Dermis blood vessel endothelial cell (primary cell): ENCODE data around the gene P2RY6. TPM values are rescaled to one million over a fixed set of nuclear protein-coding genes. Genes with fewer than 3 reads are reported as not detected.
"Not testable (repeated sequence)": the region's sequence is repeated elsewhere in the genome, so short reads cannot be mapped to it uniquely, and the experiment has no call there.

ENCODE experiments used
- DNase-seq: peaks from one replicate; pipeline ENCODE4 v3.0.0; 2010
- total RNA-seq: library from RNA; depleted of rRNA; stranded (reverse); fragments of >200 nt; gene quantifications from 2 replicates; pipeline ENCODE4 v1.2.3, GENCODE V29; 2014

P2RY6 gene, protein sequence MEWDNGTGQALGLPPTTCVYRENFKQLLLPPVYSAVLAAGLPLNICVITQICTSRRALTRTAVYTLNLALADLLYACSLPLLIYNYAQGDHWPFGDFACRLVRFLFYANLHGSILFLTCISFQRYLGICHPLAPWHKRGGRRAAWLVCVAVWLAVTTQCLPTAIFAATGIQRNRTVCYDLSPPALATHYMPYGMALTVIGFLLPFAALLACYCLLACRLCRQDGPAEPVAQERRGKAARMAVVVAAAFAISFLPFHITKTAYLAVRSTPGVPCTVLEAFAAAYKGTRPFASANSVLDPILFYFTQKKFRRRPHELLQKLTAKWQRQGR
- 0.05 TPM in 1 of 2 replicates, not detected in the other for total RNA-seq

DNA sequence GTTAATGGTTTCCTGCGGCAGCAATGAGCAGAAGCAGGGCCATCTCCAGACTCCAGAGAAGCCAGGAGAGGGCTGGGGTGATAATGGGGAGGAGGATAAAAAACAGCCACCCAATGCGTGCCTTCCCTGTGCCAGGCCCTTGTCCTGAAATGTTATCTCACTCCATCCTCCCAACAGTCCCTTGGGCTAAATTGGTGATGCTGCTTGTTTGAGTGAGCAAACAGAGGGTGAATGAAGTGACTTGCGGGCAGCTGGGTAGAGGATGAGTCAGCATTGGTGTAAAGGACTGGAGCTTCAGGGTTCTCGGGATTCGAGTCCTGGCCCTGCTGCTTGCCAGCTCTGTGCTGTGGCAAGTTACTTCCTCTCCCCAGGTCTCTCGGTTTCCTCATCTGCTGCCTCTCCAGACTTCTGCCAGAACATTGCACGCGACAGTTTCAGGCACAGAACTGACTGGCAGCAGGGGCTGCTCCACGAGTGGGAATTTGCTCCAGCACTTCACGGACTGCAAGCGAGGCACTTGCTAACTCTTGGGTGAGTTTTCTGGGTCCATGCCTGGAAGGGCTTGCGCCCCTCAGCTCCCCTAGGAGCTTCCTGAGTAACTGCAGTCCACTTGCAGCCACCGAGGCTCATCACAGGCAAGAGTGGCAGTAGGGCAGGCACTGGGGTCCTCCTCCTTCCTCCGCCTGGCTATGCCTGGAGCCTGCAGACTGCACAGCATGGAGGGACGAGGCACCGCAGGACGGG, at the start of gene P2RY6:
P2RY6 (plus strand) TSS at position 403 of the 744 bp plus-strand sequence. CDS start 24,181 bp downstream, outside the sequence.
- DNase-seq: peak; percentile 20

DNA sequence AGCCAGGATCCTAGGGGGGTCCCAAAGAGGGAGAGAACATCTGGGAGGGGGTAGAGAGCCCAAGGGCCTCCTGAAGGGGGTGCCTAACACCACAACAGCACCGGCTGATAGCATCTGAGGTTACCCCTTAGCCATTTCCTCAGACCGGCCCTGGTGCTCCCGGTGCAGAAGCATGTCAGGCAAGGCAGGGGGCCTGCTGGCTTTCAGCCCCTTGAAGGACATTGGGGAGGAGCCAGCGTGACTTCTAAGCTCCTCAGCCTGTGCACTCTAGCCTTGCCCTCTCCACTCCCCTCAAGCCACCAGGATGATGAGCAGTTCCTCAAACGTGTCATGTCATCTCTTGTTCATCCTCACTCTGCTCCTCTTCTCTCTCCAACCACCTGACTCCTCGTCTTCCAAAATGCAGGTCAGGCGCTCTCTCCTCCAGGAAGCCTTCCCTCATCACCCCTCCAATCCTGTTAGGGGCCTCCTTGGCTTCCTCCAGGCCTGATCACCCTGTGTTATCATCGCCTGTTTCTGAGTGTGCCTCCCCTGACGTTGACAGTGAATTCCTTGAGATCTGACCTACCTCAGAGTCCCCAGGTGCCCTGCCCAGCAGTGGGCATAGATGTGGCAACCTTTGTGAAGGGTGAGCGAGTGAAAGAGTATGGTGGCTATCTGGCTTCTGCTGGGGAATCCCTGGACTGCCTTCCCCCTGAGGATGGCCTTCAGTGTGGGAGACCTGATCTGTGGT, 48.0 kb upstream of the P2RY6 start:
- DNase-seq: no peak

DNA sequence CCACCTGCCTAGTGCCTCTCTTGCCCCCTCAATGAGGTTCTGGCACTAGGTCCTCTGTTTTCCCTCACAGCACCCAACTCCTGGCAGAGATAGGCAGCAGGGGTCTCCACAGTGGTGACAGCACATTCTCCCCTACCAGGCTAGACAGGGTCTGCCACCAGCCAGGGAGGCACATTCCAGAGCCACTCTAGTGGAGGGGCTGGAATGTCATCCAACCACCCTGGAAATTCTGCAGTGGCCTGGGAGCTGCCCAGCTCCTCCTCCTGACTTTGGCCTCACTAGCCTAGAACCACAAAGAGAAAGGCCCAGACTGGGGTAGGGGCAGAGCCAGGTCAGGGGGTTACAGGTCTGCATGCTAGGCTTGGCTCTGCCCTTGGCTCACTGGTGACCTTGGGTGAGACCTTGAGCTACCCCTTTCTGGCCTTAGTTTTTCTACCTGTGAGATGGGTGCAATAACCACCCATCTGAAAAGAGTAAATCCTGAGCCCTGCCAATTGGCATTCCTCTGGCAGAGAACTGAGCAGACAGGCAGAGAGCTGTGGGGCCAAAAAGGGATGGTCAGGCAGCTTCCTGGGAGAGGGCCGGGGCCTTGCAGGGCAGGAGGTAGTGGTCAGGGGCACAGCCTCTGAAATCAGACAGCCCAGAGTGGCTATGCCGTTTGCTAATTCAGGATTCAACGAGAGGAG, 47.0 kb upstream of the P2RY6 start:
- no peak for DNase-seq

DNA sequence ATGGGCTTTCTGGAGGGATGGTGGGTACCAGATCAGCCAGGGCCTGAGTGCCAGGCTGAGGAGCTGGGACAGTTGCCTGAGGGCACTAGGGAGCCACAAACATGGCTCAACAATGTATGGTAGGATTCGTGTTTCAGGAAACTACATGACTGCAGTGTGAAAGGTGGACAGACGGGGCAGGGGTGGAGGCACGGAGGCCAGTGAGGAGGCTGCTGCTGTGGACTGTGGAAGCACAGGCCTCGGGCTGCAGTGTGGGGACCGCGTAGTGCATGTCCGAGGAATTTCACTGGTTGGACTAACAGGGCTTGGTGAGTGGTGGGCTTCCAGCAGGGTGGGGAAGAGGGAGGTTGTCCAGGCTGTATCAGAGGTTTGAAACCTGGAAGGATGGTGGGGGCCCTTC, 46.3 kb upstream of the P2RY6 start:
- DNase-seq: no peak

DNA sequence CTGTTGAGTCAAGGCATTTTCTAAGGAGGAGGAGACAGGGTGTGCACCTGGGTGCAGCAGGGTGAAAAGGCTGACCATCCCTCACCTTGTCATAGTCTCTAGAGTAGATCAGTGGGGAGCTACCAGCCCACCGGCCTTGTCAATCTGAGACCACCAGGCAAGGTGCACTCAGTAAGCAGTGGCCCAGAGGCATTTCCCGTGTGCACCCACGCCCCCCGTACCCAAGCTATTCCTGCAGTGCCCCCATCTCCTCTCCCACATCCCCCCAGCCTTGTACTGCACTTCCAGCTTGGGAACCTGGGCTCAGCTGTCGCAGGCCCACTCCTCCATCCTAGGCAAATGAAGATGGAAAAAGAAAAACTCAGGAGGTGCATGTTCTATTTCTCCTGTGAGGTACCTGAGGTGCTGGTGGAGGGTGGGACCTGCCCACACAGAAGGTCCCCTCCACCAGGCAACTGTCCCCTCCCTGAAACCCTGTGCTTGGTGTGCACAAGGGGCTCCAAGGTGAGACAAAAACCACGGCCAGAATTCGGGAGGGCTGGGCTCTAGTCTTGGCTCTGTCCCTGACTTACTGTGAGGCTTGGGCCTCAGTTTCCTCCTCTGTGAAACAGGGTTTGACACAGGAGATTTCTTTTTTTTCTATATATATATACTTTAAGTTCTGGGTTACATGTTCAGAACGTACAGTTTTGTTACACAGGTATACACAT, 45.7 kb upstream of the P2RY6 start:
- DNase-seq: no peak

DNA sequence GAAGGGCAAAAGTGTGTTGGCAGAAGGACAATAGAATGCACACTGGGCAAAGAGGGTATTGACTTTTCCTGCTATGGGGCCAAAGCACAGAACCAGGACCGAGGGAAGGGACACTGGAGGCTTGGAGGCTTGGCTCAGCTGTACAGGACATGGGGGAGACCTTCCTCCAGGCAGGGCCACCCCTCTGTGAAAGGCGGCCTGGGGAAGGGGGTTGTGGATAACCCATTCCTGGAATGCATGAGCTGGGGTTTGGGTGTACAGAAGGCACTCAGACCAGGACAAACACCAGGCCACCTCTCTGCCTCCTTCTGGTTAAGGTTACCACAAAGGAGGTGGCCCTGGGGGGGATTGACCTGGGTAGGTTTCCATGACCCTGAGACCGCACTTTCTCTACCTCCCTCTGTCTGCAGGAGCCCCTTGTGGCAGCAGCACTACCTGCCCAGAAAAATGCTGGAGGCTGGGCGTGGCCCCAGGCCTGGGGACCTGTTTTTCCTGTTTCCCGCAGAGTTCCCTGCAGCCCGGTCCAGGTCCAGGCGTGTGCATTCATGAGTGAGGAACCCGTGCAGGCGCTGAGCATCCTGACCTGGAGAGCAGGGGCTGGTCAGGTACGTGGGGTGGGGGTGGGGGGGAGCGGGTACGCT, 44.4 kb upstream of the P2RY6 start:
- no peak for DNase-seq

DNA sequence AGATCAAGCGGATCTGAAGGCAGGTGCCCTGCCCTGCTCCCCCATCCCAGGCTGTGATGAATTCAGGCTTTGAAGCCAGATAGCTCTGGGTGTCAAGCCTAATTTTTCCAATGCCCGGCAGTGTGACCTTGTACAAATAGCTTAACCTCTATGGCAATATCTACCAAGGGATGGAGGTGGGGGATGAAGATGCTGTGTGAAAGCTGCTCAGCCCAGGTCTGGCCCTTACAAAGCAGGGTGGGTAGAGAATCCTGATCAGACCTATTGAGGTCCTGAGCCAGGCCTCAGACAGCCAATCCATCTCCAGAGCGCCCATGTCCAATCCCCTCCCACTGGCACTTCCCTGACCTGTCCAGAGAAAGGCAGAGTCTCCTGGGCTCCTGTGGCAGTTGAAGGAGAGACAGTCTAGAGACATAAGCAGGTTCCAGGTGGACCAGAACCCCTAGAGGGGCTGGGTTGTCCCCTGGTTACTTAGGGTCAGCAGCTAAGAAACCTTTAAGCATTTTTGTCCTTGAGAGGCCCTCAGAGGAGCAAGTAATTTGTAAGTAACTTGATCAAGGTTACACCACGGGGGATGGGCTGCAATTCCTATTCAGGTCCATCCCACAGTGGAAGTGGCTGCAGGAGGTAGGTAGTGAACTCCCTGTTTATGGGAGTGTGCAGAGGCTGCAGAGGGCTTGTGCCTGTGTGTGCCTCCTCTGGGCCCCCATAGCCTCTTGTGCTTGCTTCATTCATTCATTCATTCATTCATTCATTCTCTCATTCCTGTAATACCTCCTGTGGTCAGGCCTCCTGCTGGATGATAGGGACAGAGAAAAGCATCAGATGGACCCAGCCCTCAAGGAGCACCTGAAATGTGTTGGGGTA, 43.6 kb upstream of the P2RY6 start:
- DNase-seq: no peak

DNA sequence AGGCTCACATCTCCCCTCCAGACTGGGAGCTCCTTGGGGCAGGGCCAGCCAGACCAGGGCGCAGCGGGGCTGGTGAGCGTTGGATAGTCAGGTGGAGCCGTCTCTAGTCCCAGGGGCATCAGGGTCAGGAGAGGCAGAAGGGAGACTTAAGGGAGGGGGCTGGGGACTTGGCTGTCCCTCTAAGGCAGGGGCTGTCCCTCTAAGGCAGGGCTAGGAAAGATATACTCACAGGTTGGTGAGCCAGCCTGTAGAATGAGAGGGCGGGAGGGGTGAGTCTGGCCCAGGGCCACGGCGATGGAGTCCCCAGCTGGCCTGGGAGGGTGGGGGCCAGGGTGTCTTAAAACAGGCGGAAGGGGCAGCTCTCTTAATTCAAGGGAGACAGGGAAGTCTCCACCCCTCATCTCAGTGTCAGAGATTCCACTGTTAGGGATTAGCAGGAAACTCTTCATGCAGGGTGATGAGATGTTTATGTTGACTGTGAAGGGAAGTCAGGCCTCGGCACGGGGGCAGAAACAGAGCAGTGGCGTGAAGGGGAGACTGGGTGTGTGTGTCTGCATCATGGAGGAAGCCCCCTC, 42.7 kb upstream of the P2RY6 start:
- DNase-seq: peak; percentile 40

DNA sequence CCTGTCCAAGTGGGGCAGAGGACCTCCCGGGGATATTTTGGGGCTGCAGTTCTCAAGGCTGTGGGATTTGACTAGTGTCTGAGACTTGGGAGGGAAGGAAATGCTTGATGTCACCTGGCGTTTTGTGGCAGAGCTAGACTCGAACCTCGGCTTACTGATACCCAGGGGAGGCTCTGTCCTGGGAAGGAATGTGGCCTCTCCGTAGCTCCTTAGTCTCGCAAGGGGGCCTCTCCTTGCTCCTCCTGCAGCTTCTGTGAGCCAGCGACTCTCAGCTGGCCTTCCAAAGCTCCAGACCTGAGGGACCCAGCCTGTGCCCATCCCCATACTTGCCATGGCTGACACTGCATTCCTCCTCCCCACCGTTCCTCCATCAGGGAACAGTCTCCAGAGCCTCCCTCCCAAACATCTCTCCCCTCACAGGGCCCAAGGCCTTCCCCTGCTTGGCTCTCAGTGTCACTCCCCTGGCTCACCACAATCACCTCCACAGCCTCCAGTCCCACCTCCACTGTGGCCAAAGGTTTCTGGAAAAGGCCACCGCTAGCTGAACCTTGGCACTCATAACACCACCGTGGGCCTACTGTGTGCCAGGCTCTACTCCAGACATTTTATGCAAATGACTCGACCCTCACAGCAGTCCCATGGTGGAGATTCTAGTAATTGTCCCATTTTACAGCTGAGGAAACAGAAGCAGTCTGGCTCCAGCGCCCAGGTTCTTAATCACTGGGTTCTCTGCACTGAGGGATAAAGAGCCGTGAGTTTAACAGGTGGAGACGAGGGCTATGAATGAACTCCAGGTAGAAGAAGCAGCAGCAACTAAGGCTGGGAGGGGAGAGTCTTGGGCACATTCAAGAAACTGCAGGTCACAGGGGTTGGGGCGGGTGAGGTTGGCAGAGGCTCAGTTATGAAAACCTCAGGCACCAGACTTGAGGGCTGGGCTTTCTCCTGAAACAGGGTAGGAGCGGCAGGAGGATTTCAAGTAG, 42.0 kb upstream of the P2RY6 start:
- no peak for DNase-seq

DNA sequence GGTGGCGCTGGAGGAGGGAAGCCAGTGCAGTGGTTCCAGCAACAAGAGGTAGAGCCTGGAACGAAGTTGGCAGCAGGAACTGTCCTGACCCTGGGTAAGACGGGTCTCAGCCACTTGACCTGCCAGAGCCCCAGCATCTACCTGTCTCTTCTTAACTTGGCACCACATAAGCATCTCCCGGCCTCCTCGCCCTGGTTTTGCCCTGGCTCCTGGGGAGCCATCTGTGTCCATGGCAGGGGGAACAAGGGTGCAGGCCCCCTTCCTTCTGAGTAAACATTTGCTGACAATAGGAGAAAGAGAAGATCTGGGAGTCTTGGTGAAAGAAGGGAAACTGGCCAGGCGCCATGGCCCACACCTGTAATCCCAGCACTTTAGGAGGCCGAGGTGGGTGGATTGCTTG, 41.2 kb upstream of the P2RY6 start:
- DNase-seq: no peak

DNA sequence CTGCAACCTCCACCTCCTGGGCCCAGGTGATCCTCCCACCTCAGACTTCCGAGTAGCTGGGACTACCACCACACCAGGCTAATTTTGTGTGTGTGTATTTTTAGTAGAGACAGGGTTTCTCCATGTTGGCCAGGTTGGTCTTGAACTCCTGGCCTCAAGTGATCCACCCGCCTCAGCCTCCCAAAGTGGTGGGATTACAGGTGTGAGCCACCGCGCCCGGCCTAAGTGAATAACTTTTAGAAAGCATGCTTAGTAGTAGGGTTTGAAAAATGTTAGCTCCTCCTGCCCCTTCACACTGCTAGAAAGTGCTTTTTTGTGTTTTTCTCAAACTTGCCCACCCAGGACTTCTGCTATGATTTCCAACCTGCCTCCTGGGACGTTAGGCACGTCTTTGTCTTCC, 39.7 kb upstream of the P2RY6 start:
- not testable (repeated sequence) for DNase-seq

DNA sequence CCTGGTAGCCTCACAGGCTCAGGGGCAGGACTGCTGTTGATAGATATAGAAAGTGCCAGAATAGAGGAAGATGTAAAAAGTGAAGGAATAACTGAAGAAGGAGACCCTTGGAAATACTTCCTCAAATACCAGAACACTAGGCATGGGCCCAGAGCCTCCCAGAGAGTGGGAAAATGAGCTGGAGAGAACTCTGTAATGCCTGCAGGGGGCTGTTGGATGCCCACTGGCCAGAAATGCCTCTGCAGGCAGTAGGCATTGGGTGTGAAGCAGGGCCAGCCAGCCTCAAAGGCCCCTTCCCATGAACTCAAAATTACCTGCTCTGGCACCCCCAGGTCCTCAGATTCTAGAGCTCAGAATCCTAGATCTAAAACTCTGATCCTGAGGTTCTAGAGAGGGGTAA, 38.9 kb upstream of the P2RY6 start:
- DNase-seq: no peak

DNA sequence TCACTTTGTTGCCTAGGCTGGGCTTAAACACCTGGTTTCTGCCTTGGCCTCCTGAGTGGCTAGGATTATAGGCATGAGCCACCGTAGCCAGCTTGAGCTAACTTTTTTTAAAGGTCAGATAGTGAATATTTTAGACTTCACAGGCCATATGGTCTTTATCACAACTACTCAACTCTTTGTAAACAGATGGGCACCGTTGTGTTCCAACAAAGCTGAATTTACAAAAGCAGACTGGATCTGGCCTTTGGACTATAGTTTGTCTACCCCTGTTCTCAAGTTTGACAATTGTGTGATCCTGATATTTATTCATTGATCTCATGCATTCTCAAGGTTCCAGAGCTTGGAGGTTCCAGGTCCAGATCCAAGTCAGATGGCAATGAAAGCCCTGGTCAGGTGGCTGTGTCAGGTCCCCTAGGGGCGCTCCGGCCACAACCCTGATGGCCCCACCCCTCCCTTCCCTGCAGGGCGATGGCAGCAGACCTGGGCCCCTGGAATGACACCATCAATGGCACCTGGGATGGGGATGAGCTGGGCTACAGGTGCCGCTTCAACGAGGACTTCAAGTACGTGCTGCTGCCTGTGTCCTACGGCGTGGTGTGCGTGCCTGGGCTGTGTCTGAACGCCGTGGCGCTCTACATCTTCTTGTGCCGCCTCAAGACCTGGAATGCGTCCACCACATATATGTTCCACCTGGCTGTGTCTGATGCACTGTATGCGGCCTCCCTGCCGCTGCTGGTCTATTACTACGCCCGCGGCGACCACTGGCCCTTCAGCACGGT, 38.3 kb upstream of the P2RY6 start:
- DNase-seq: no peak

DNA sequence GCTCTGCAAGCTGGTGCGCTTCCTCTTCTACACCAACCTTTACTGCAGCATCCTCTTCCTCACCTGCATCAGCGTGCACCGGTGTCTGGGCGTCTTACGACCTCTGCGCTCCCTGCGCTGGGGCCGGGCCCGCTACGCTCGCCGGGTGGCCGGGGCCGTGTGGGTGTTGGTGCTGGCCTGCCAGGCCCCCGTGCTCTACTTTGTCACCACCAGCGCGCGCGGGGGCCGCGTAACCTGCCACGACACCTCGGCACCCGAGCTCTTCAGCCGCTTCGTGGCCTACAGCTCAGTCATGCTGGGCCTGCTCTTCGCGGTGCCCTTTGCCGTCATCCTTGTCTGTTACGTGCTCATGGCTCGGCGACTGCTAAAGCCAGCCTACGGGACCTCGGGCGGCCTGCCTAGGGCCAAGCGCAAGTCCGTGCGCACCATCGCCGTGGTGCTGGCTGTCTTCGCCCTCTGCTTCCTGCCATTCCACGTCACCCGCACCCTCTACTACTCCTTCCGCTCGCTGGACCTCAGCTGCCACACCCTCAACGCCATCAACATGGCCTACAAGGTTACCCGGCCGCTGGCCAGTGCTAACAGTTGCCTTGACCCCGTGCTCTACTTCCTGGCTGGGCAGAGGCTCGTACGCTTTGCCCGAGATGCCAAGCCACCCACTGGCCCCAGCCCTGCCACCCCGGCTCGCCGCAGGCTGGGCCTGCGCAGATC, 37.5 kb upstream of the P2RY6 start:
- no peak for DNase-seq

DNA sequence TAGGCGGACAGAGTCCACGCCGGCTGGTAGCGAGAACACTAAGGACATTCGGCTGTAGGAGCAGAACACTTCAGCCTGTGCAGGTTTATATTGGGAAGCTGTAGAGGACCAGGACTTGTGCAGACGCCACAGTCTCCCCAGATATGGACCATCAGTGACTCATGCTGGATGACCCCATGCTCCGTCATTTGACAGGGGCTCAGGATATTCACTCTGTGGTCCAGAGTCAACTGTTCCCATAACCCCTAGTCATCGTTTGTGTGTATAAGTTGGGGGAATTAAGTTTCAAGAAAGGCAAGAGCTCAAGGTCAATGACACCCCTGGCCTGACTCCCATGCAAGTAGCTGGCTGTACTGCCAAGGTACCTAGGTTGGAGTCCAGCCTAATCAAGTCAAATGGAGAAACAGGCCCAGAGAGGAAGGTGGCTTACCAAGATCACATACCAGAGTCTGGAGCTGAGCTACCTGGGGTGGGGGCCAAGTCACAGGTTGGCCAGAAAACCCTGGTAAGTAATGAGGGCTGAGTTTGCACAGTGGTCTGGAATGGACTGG, 36.8 kb upstream of the P2RY6 start:
- no peak for DNase-seq

DNA sequence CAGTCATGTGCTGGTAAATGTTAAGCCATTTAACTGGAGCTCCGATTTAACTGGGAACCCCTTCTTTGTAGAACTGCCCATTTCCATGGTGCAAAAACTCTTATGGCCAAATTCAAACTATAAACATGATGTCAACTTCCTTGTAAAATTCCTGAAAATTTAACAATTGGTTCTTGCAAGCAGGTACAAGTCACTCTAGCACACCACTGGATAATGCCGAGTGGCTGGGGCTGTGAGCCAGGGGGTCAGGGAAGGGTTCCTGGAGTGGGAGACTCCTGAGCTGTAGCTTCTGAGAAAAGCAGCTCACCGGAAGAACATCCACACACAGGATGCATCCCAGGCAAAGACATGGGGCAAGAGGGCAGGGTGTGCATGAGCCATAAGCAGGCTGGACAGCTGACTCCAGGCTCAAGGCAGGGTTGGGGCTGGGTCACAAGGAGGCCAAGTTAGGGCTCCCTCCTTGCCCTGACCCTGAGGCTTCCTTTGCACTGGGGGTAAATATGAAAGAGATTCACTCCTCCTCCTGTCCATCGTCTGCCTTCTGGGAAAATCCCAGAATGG, 35.9 kb upstream of the P2RY6 start:
- DNase-seq: no peak

DNA sequence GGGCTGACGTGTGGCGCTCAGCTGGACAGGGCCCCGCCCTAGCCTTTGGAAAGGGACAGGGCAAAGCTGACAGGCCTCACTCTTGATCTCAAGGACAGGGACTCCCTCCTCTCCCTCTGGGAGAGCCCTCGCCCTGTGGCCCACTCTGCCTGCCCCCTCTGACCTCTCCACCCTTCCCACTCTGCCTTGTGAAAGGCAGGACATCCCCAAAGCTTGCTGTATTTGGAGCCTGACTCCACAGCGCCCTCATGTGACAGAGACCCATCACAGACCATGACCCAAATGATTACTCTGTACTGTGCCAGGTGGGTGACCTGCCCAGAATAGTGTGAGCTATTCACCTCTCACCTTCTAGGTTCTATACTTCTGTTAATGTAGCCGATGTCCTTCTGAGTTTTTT, 35.3 kb upstream of the P2RY6 start:
- peak; percentile 80 for DNase-seq
